Astrocyte (in vitro differentiated cells and primary cell): ENCODE data around the gene BRD4.

Source experiments
- CTCF ChIP-seq: IDR thresholded peaks from 2 replicates; pipeline ENCODE4 v1.5.1; 2011; ENCODE audit warnings: low read depth, mild to moderate bottlenecking, inconsistent platforms, low read length, moderate library complexity; ENCODE audit not compliant: insufficient read depth
- EZH2 ChIP-seq: IDR thresholded peaks from 2 replicates; pipeline ENCODE4 v1.6.1; 2012; ENCODE audit warnings: mild to moderate bottlenecking, low read length, inconsistent platforms; ENCODE audit not compliant: insufficient read depth

GRCh38 chr19:15379999-15380647 lies 47.8 kb upstream of the BRD4 start:
- TF ChIP-seq CTCF: no peak
- no peak for TF ChIP-seq EZH2
